Measurements from ENCODE around the gene TBC1D22A.

Gene TBC1D22A

DNA sequence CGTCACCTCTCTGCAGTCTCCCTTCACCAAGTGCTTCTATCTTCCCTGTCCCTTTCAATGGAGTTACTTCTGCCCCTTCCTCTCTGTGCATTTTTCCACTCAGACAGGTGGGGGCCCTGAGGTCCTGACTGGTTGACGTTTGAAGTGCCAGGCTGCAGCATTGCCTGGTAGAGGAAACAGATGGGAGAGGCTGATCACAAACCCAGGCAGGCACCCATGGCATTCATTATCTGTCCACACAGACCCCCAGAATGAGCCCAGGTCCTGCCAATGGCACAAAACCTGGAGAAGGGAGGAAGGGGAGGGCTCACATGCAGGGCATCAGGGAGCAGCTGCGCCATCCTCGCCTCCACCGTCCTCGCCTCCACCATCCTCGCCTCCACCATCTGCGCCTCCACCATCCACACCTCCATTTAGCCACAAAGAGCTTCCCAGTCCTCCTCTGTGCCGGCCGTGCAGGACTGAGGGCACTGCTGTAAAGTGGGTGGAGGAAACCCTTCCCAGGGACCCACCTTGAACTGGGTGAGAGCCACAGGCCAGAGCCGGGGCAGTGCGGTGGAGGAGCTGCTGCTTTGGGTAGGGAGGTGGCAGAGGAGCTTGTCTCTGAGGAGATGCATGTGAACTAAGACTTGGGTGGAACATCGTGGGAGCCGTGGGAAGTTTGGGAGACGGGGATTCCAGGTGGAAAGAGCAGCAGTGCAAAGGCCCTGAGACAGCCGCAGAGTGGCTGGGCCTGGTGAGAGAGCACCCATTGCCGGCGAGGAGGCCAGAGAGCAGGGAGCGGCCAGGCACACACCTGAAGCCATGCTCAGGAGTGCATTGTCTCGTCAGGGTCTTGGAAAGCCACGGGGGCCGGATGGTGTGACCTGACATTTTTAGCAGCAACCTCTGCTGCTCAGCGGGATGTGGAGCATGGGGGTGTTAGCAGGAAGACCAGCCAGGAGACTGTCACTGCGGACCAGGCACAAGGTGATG lies 145.1 kb downstream of the TBC1D22A start:
- no peak for DNase-seq (ENCODE audit: low read depth)
- no peak overlapping the region for H3K4me3 ChIP-seq (ENCODE audit: low read length)
- TF ChIP-seq, protein P1, sequence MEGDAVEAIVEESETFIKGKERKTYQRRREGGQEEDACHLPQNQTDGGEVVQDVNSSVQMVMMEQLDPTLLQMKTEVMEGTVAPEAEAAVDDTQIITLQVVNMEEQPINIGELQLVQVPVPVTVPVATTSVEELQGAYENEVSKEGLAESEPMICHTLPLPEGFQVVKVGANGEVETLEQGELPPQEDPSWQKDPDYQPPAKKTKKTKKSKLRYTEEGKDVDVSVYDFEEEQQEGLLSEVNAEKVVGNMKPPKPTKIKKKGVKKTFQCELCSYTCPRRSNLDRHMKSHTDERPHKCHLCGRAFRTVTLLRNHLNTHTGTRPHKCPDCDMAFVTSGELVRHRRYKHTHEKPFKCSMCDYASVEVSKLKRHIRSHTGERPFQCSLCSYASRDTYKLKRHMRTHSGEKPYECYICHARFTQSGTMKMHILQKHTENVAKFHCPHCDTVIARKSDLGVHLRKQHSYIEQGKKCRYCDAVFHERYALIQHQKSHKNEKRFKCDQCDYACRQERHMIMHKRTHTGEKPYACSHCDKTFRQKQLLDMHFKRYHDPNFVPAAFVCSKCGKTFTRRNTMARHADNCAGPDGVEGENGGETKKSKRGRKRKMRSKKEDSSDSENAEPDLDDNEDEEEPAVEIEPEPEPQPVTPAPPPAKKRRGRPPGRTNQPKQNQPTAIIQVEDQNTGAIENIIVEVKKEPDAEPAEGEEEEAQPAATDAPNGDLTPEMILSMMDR (IDR thresholded peaks at IDR 0.05; ENCODE audit: insufficient read depth, low read depth, low read length, missing control alignments) = no peak

- no peak for DNase-seq (ENCODE audit: low read depth)
- no peak overlapping the region for H3K4me3 ChIP-seq (ENCODE audit: low read length)
- TF ChIP-seq, protein P1 (IDR thresholded peaks at IDR 0.05; ENCODE audit: insufficient read depth, low read depth, low read length, missing control alignments) = no peak
These were observed 146.2 kb downstream of the TBC1D22A start for GRCh38 chr22:46908641-46909107.

DNA sequence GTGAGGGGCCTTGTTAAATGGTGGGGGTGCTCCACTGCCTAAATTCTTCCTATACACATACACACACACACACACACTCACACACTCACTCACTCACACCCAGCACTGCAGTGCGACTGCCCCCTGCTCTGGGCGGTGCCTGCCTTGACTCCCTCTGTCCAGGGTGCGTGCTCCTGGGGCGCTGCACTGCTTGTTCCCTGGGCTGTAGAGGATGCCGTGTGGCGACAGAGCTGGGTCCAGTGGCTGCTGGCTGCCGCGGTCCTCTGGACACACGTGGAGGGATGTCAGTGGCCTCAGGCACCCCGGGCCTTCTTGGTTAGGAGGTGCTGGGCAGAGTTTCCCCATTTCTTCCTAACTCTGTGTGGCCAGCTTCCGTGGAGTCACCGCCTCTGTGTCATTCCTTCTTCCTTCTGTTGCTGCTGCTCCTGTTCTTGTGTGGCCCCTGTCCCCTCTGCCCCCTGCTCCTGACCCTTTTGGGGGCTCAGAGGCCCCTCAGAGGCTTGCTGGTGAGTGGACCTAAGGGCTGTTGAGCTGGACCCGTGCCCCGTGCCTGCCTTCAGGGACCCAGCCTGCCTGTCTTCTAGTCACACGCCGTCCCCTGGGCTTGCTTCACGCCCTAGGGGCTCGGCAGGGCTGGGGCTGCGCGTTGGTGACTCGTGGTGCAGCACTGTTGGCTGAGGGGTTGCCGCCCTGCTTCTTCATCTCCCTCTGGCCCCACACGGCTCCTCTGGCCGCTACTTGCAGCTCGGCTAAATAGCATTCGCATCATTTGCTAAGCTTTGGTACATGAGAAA lies 147.0 kb downstream of the TBC1D22A start:
- DNase-seq (ENCODE audit: low read depth) = no peak
- TF ChIP-seq, protein P1 (IDR thresholded peaks at IDR 0.05; ENCODE audit: insufficient read depth, low read depth, low read length, missing control alignments) = no peak
- H3K4me3 ChIP-seq (ENCODE audit: low read length) = no peak overlapping the region

GRCh38 chr22:46910624-46911023 lies 148.2 kb downstream of the TBC1D22A start:
- no peak overlapping the region for H3K4me3 ChIP-seq (ENCODE audit: low read length)
- TF ChIP-seq, protein P1 (IDR thresholded peaks at IDR 0.05; ENCODE audit: insufficient read depth, low read depth, low read length, missing control alignments) = no peak
- no peak for DNase-seq (ENCODE audit: low read depth)

DNA sequence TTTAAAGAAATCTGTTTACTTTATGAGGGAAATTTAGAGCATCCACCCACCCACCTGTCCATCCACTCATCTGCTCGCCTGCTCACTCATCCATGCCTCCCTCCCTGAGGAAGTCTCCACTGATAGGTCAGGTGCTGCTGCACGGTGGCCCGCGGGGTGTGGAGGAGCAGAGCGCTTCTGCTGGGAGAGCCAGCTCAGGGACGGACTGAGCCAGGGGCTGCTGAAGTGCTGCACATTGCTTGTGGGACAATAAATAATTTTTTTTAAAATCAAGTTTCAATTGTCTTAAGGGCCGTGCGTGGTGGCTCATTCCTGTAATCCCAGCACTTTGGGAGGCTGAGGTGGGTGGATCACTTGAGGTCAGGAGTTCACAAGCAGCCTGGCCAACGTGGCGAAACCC lies 148.9 kb downstream of the TBC1D22A start:
- TF ChIP-seq, protein P1 (IDR thresholded peaks at IDR 0.05; ENCODE audit: insufficient read depth, low read depth, low read length, missing control alignments) = no peak
- DNase-seq (ENCODE audit: low read depth) = no peak
- H3K4me3 ChIP-seq (ENCODE audit: low read length) = no peak overlapping the region

GRCh38 chr22:46913351-46913750 lies 150.9 kb downstream of the TBC1D22A start:
- no peak for DNase-seq (ENCODE audit: low read depth)
- no peak overlapping the region for H3K4me3 ChIP-seq (ENCODE audit: low read length)
- TF ChIP-seq, protein P1 (IDR thresholded peaks at IDR 0.05; ENCODE audit: insufficient read depth, low read depth, low read length, missing control alignments) = no peak

Measured in epithelial cell of esophagus (primary cell).